Progenitor cell of endocrine pancreas (in vitro differentiated cells): Measurements from ENCODE around the gene ZBTB49. TPM values are rescaled to one million over a fixed set of nuclear protein-coding genes. Genes with fewer than 3 reads are reported as not detected.

Experiments
- DNase-seq: peaks from one replicate; pipeline ENCODE4 v3.0.0; 2021; ENCODE audit warnings: low spot score; ENCODE audit not compliant: unreplicated experiment
- H3K27ac Mint-ChIP-seq: 2 replicates; pipeline ENCODE4 v1.8.0; 2021; ENCODE audit warnings: mild to moderate bottlenecking, moderate library complexity, mixed read lengths
- H3K27me3 Mint-ChIP-seq: 2 replicates; pipeline ENCODE4 v1.8.0; 2021; ENCODE audit warnings: mixed read lengths
- H3K36me3 Mint-ChIP-seq: 2 replicates; pipeline ENCODE4 v1.8.0; 2022; ENCODE audit warnings: mixed read lengths; ENCODE audit not compliant: insufficient read depth
- H3K4me1 Mint-ChIP-seq: 2 replicates; pipeline ENCODE4 v1.8.0; 2021; ENCODE audit warnings: low read depth, mixed read lengths
- H3K4me3 Mint-ChIP-seq: 2 replicates; pipeline ENCODE4 v1.8.0; 2021; ENCODE audit warnings: low read depth, mild to moderate bottlenecking, moderate library complexity, mixed read lengths
- H3K9me3 Mint-ChIP-seq: 2 replicates; pipeline ENCODE4 v1.8.0; 2021; ENCODE audit warnings: low read depth, mixed read lengths
- CTCF ChIP-seq: fragments of 200-600 bp; sonication (generic); IDR thresholded peaks from one replicate; pipeline ENCODE4 v1.5.0; 2021; ENCODE audit warnings: antibody characterized with exemption, mild to moderate bottlenecking; ENCODE audit not compliant: unreplicated experiment
- total RNA-seq: library from RNA; stranded (reverse); gene quantifications from 2 replicates; pipeline ENCODE4 v1.2.1, GENCODE V29; 2021

ZBTB49 gene
- total RNA-seq, 1 donor from 2014 or later = 12.5 TPM

- Mint-ChIP-seq H3K36me3 (no peaks in the 10 kb centered on the region), H3K4me3 (no peak overlapping the region), H3K9me3 (peaks cover 3% of the 10 kb centered on the region)
Observed at GRCh38 chr4:4349867-4350266, 59.8 kb downstream of the ZBTB49 start.

GRCh38 chr4:4350909-4351308 is 60.9 kb downstream of the ZBTB49 start:
- no peak overlapping the region for H3K27ac Mint-ChIP-seq
- no peaks in the 10 kb centered on the region for H3K27me3 Mint-ChIP-seq
- TF ChIP-seq CTCF = no peak
- H3K9me3 Mint-ChIP-seq = peaks cover 3% of the 10 kb centered on the region
- H3K36me3 Mint-ChIP-seq = no peaks in the 10 kb centered on the region
- DNase-seq = no peak
- no peak overlapping the region for H3K4me3 Mint-ChIP-seq
- no peaks in the 10 kb centered on the region for H3K4me1 Mint-ChIP-seq

More at GRCh38 chr4:4349867-4350266, 59.8 kb downstream of the ZBTB49 start:
- no peak for DNase-seq
- H3K4me1 Mint-ChIP-seq = no peaks in the 10 kb centered on the region
- no peak overlapping the region for H3K27ac Mint-ChIP-seq
- H3K27me3 Mint-ChIP-seq = no peaks in the 10 kb centered on the region
- TF ChIP-seq CTCF = no peak

- Mint-ChIP-seq H3K27ac (no peak overlapping the region), H3K9me3 (no peaks in the 10 kb centered on the region), H3K36me3 (no peaks in the 10 kb centered on the region), H3K4me3 (no peak overlapping the region), H3K27me3 (peaks cover 7% of the 10 kb centered on the region), H3K4me1 (peaks cover 4% of the 10 kb centered on the region)
- TF ChIP-seq CTCF = no peak
- DNase-seq = no peak
Observed at GRCh38 chr4:4355302-4355701, 65.3 kb downstream of the ZBTB49 start.

- no peaks in the 10 kb centered on the region for H3K36me3 Mint-ChIP-seq
- TF ChIP-seq CTCF = no peak
- no peak for DNase-seq
- no peak overlapping the region for H3K4me3 Mint-ChIP-seq
- H3K4me1 Mint-ChIP-seq = peaks cover 4% of the 10 kb centered on the region
- H3K27ac Mint-ChIP-seq = peak overlapping the region; percentile 72
- peaks cover 8% of the 10 kb centered on the region for H3K27me3 Mint-ChIP-seq
- no peaks in the 10 kb centered on the region for H3K9me3 Mint-ChIP-seq
Observed at GRCh38 chr4:4356106-4357041, 66.3 kb downstream of the ZBTB49 start.

- no peak for DNase-seq
- peaks cover 13% of the 10 kb centered on the region for H3K27me3 Mint-ChIP-seq
- H3K4me1 Mint-ChIP-seq = peaks cover 6% of the 10 kb centered on the region
- no peak overlapping the region for H3K4me3 Mint-ChIP-seq
- no peak for TF ChIP-seq CTCF
- H3K9me3 Mint-ChIP-seq = peaks cover 3% of the 10 kb centered on the region
- H3K27ac Mint-ChIP-seq = no peak overlapping the region
- no peaks in the 10 kb centered on the region for H3K36me3 Mint-ChIP-seq
Observed at GRCh38 chr4:4358093-4358854, 68.2 kb downstream of the ZBTB49 start.
